Heart left ventricle (tissue), 16 donors: ENCODE data around the gene OR6C2. TPM values are rescaled to one million over a fixed set of nuclear protein-coding genes. Genes with fewer than 3 reads are reported as not detected.
"Not testable (repeated sequence)": the region's sequence is repeated elsewhere in the genome, so short reads cannot be mapped to it uniquely, and the experiment has no call there.

ENCODE experiments used
- ATAC-seq, 4 donors: fragments of 200-7000 bp; cut with Tn5 transposase; one replicate each; pipeline ENCODE4 v1.9.1; 2020 to 2022; ENCODE audit warnings: moderate library complexity in 4 of 4, mild to moderate bottlenecking in 3 of 4, moderate number of reproducible peaks in 1 of 4
- DNase-seq, 5 donors: peaks; one replicate each; pipeline ENCODE4 v3.0.0-alpha.2; 2020
- H3K27ac ChIP-seq, 12 donors: fragments of 200-600 bp; sonication (generic) in 4 of 12; one replicate each; pipeline versions ENCODE4 v1.5.0 to v1.8.0; 2016 to 2022; ENCODE audit warnings: mild to moderate bottlenecking in 2 of 12
- H3K27me3 ChIP-seq, 9 donors: fragments of 200-600 bp; sonication (generic) in 2 of 9; one replicate each; pipeline versions ENCODE4 v1.5.1 to v1.8.0; 2016 to 2022; ENCODE audit warnings: mild to moderate bottlenecking in 3 of 9
- H3K36me3 ChIP-seq, 9 donors: fragments of 200-600 bp; sonication (generic) in 2 of 9; one replicate each; pipeline versions ENCODE4 v1.5.0 to v1.8.0; 2018 to 2022; ENCODE audit warnings: mild to moderate bottlenecking in 2 of 9
- H3K4me1 ChIP-seq, 12 donors: fragments of 200-600 bp; sonication (generic) in 4 of 12; one replicate each; pipeline versions ENCODE4 v1.5.0 to v1.8.0; 2016 to 2022; ENCODE audit warnings: mild to moderate bottlenecking in 3 of 12
- H3K4me3 ChIP-seq, 12 donors: fragments of 200-600 bp; sonication (generic) in 4 of 12; one replicate each; pipeline versions ENCODE4 v1.5.0 to v1.8.0; 2017 to 2022; ENCODE audit warnings: mild to moderate bottlenecking in 9 of 12, moderate library complexity in 4 of 12
- H3K9me3 ChIP-seq, 12 donors: fragments of 200-600 bp; sonication (generic) in 4 of 12; one replicate each; pipeline versions ENCODE4 v1.5.0 to v1.8.0; 2016 to 2022; ENCODE audit warnings: mild to moderate bottlenecking in 1 of 12
- POLR2A ChIP-seq, 2 donors: fragments of 450-650 bp; IDR thresholded peaks; one replicate each; pipeline ENCODE4 v1.6.1; 2017; ENCODE audit warnings: antibody characterized with exemption in 2 of 2, mild to moderate bottlenecking in 2 of 2, moderate library complexity in 2 of 2
- WGBS, 4 donors: extraction: QIAGEN DNeasy Blood & Tissue Kit in 2 of 4; methylation state at CpG; one replicate each; pipeline versions ENCODE4 v1.1.5 to v1.1.7; 2013 to 2018; 5-methylcytosine and 5-hydroxymethylcytosine counted together
- intact Hi-C, 10 donors: fragments of 100-400 bp; cut with DNase I; formaldehyde crosslinking; loops; one replicate each; pipeline versions ENCODE4 v1.11.1 to v1.14.2; 2022
- polyA plus RNA-seq, 2 donors: library from polyadenylated mRNA; stranded (reverse); fragments of 200-250 nt; gene quantifications; one replicate each; pipeline ENCODE4 v1.2.3, GENCODE V29; 2013
- total RNA-seq, 9 donors: library from RNA; depleted of rRNA in 2 of 9; stranded (reverse); fragments of >200 nt in 2 of 9; fragmentation: NEBNext Ultra II Directional in 3 of 9; extraction: Animal tissue kit (Norgen Biotek cat#: 25700) in 3 of 9; gene quantifications; one replicate each; pipeline versions ENCODE4 v1.1.0 to v1.2.4, GENCODE V29; 2016 to 2023
- TF ChIP-seq, protein P1 (sequence below), 12 donors: fragments of 200-600 bp; sonication (generic) in 4 of 12; IDR thresholded peaks; one replicate each; pipeline versions ENCODE4 v1.5.0 to v1.8.0; 2018 to 2022; ENCODE audit warnings: antibody characterized with exemption in 12 of 12, mild to moderate bottlenecking in 5 of 12
- donor health status: ischemic (EF 13 %, LVEDD 7.1; RV severe dilation, severe dysfunction).
- donor health status: healthy with polysubstance abuse.
- donor health status: DM: no; HTN: yes; CAD: no.
- donor health status: DM: no; HTN: no; CAD: no.
- donor health status: ischemic (EF 25% LVEDD 6.9; RV normal size, moderate dysfunction).
- donor health status: ischemic (EF 25% LVEDD 5.7; RV mildly dilated, moderate dysfunction).
- donor health status: healthy.
- donor health status: DM: yes; HTN: yes; CAD: no.
- donor health status: ischemic (EF 35%, LVEDD 5.7; RV mildly dilated, moderate dysfunction).
- donor health status: nonischemic (EF 11% LVEDD 7.7; RV severe dilation, severe dysfunction).
- donor health status: DM: yes; HTN: yes; CAD: no.
- donor health status: PGD.
- donor health status: ischemic (EF 29% LVEDD 5.4; RV normal size, mild dysfunction).
- donor health status: nonischemic (EF 23%, LVEDD 6.1; RV moderate dilation, normal function).

OR6C2 gene
- total and polyA plus RNA-seq, 11 donors: not detected

DNA sequence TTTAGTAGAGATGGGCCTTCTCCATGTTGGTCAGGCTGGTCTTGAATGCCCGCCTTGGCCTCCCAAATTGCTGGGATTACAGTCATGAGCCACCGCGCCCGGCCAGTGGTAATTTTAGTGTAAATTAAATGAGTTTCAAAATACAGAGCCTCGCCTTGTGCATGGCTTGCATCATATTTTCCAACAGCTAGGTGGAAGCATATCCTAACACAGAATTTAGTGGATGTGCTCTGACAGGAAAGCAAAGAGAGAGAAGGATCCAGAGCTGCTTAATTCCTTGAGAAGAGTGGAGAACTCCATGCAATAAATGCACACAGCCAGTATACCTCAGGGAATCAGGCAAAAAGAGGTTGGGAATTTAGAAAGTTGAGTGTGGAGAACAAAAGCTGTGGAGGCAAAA lies 2.5 kb downstream of the OR6C2 start:
- H3K36me3 ChIP-seq: no peaks in the 10 kb centered on the region
- TF ChIP-seq, protein P1, sequence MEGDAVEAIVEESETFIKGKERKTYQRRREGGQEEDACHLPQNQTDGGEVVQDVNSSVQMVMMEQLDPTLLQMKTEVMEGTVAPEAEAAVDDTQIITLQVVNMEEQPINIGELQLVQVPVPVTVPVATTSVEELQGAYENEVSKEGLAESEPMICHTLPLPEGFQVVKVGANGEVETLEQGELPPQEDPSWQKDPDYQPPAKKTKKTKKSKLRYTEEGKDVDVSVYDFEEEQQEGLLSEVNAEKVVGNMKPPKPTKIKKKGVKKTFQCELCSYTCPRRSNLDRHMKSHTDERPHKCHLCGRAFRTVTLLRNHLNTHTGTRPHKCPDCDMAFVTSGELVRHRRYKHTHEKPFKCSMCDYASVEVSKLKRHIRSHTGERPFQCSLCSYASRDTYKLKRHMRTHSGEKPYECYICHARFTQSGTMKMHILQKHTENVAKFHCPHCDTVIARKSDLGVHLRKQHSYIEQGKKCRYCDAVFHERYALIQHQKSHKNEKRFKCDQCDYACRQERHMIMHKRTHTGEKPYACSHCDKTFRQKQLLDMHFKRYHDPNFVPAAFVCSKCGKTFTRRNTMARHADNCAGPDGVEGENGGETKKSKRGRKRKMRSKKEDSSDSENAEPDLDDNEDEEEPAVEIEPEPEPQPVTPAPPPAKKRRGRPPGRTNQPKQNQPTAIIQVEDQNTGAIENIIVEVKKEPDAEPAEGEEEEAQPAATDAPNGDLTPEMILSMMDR (IDR thresholded peaks at IDR 0.05): no peak
- no peak for TF ChIP-seq POLR2A (IDR thresholded peaks at IDR 0.05)
- no peak overlapping the region for H3K27ac ChIP-seq
- no peak for ATAC-seq
- intact Hi-C loops: loop anchor here in 1 of 10 donors (10.0 kb wide), 1 partner anchor 168 kb away; no protein-coding TSS in a partner anchor
- no peaks in the 10 kb centered on the region for H3K4me1 ChIP-seq
- no peak overlapping the region for H3K4me3 ChIP-seq
- H3K27me3 ChIP-seq: peaks cover 0 to 5% (median 0%) of the 10 kb centered on the region in 9 donors
- peaks cover 0 to 8% (median under 1%) of the 10 kb centered on the region in 12 donors for H3K9me3 ChIP-seq
- no peak for DNase-seq
- 81 to 85% (median 81%) methylated on average over 5 of the region's 5 CpGs for WGBS, 4 donors

DNA sequence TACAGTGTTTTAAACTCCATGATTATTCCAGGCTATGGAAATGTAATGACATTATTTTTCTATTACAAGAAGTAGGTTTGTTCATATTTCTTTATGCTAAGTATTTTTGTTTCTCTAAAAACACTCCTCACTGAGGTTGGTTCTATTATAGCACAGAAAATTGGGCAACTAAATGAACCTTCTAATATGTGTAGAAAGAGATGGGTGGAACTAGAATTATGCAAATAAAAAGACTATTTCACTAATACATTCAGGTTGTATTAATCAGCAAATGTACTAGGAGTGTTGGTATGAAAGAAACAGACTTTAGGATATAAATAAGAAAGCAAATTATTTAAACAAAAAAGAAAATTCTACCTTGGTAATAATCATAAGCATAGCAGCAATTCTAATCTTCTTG lies 4.9 kb downstream of the OR6C2 start:
- intact Hi-C loops: loop anchor here in 1 of 10 donors (10.0 kb wide), 1 partner anchor 166 kb away; no protein-coding TSS in a partner anchor
- DNase-seq (no peak), ATAC-seq (no peak)
- H3K27ac ChIP-seq: no peak overlapping the region
- no peak overlapping the region for H3K4me3 ChIP-seq
- no peaks in the 10 kb centered on the region for H3K36me3 ChIP-seq
- no peaks in the 10 kb centered on the region for H3K9me3 ChIP-seq
- peaks cover 0 to 5% (median 0%) of the 10 kb centered on the region in 9 donors for H3K27me3 ChIP-seq
- no peaks in the 10 kb centered on the region for H3K4me1 ChIP-seq
- no peak for TF ChIP-seq POLR2A (IDR thresholded peaks at IDR 0.05)
- TF ChIP-seq, protein P1 (IDR thresholded peaks at IDR 0.05): no peak

DNA sequence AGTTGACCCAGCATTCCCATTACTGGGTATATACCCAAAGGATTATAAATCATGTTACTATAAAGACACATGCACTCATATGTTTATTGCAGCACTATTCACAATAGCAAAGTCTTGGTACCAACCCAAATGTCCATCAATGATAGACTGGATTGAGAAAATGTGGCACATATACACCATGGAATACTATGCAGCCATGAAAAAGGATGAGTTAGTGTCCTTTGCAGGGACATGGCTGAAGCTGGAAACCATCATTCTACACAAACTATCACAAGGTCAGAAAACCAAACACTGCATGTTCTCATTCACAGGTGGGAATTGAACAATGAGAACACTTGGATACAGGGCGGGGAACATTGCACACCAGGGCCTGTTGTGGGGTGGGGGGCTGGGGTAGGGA lies 21.1 kb downstream of the OR6C2 start:
- H3K27me3 ChIP-seq, ATAC-seq, H3K36me3 ChIP-seq, H3K4me1 ChIP-seq, H3K4me3 ChIP-seq, intact Hi-C loops, H3K9me3 ChIP-seq, H3K27ac ChIP-seq, DNase-seq: not testable (repeated sequence)
- WGBS, 4 donors: 85 to 100% (median 93%) methylated on average over 1 of the region's 1 CpG

DNA sequence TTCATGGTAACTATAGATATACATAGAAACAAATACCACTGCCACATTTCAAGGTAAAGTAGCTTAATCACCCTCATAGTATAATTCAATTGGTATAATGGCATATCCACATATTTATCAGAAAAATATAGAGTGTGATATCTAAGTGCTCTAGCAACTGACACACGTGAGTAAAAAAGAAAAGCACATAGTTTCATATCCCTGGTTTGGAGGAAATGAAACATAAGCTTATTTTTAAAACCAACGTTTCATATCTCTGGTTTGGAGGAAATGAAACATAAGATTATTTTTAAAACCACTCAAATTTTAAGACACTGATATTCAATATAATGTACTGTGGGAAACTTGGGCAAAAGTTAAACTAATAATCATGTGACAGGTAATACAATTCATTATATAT lies 24.0 kb downstream of the OR6C2 start:
- TF ChIP-seq POLR2A (IDR thresholded peaks at IDR 0.05): no peak
- TF ChIP-seq, protein P1 (IDR thresholded peaks at IDR 0.05): no peak
- Histone ChIP-seq H3K9me3 (peaks cover 0 to 5% (median 0%) of the 10 kb centered on the region in 12 donors), H3K4me1 (no peaks in the 10 kb centered on the region), H3K4me3 (no peak overlapping the region), H3K27ac (no peak overlapping the region), H3K27me3 (no peaks in the 10 kb centered on the region), H3K36me3 (no peaks in the 10 kb centered on the region)
- ATAC-seq (no peak), DNase-seq (no peak)
- intact Hi-C loops: no loop called here
- WGBS, 4 donors: 30 to 46% (median 42%) methylated on average over 2 of the region's 2 CpGs

DNA sequence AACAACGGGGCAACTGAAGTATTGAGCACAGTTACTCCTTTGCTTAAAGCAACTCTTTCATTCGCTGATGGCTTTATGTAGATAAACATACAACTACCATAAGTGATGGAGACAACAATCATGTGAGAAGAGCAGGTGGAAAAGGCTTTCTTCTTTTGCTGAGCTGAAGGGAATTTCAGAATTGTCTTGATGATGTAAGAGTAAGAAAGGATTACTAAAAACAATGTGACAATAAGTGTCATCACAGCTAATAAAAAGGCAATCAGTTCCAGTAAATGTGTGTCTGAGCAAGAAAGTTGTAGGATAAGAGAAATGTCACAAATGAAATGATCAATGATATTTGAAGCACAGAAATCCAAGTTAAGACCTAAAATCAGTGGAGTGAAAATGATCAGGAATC lies 25.4 kb downstream of the OR6C2 start:
- Histone ChIP-seq H3K4me1 (no peaks in the 10 kb centered on the region), H3K36me3 (no peaks in the 10 kb centered on the region), H3K27ac (no peak overlapping the region), H3K27me3 (no peaks in the 10 kb centered on the region), H3K4me3 (no peak overlapping the region), H3K9me3 (peaks cover 0 to 5% (median 0%) of the 10 kb centered on the region in 12 donors)
- ATAC-seq: no peak
- DNase-seq: no peak
- TF ChIP-seq POLR2A (IDR thresholded peaks at IDR 0.05): no peak
- TF ChIP-seq, protein P1 (IDR thresholded peaks at IDR 0.05): no peak
- 56 to 67% (median 65%) methylated on average over 2 of the region's 2 CpGs for WGBS, 4 donors
- intact Hi-C loops: no loop called here
